GM19372 (cell line): ENCODE data around the gene IRX5.
A peak's percentile ranks its signal among the peaks of the same experiment; 100 is the strongest.

ENCODE experiments used
- ATAC-seq: cut with Tn5 transposase; IDR thresholded peaks from one replicate; pipeline ENCODE4 v1.9.1; 2021; ENCODE audit warnings: mild to moderate bottlenecking, low read depth, moderate library complexity; ENCODE audit not compliant: unreplicated experiment

IRX5 gene

GRCh38 chr16:54929090-54930004, 1.3 kb upstream of the IRX5 start:
- ATAC-seq, result peak; percentile 76

GRCh38 chr16:54930869-54931119, 129 bp downstream of the IRX5 start:
- no peak for ATAC-seq

GRCh38 chr16:54931120-54932014, 702 bp downstream of the IRX5 start:
- ATAC-seq, result no peak

DNA sequence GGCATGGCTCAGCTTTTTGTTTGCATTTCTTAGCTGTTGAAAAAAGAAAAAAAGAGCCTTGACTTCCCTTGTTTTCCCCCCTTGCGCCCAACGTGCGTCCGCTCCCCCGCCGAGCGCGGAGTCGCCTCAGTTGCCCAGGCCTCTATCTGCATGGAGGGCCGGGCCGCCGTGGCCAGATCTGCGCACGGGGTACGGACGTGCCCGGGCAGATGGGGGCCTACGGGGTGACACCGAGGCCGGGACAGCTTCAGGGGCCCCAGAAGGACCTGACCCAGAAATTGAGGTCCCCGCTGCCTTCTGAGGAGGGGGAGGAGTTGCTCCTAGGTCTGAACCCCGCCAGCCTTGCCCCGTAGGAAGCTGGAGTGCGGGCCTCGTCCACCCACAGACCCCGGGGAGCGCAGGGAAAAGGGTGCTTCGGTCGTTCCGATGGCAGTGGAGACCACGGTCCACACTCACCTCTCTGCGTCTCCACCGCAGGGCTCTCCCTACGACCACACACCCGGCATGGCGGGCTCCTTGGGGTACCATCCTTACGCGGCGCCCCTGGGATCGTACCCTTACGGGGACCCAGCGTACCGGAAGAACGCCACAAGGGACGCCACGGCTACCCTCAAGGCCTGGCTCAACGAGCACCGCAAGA, 1.5 kb downstream of the IRX5 start:
- ATAC-seq, result no peak

DNA sequence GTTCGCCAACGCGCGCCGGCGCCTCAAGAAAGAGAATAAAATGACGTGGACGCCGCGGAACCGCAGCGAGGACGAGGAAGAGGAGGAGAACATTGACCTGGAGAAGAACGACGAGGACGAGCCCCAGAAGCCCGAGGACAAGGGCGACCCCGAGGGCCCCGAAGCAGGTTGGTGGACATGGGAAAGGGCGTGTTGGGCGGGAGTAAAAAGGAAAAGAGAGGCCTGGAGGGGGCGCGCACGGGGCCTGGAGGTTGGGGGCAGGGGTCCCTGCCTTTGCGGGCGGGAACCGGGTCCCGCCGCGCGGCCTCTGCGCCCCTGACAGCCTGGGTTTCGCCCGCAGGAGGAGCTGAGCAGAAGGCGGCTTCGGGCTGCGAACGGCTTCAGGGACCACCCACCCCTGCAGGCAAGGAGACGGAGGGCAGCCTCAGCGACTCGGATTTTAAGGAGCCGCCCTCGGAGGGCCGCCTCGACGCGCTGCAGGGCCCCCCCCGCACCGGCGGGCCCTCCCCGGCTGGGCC, 2.1 kb downstream of the IRX5 start:
- no peak for ATAC-seq

DNA sequence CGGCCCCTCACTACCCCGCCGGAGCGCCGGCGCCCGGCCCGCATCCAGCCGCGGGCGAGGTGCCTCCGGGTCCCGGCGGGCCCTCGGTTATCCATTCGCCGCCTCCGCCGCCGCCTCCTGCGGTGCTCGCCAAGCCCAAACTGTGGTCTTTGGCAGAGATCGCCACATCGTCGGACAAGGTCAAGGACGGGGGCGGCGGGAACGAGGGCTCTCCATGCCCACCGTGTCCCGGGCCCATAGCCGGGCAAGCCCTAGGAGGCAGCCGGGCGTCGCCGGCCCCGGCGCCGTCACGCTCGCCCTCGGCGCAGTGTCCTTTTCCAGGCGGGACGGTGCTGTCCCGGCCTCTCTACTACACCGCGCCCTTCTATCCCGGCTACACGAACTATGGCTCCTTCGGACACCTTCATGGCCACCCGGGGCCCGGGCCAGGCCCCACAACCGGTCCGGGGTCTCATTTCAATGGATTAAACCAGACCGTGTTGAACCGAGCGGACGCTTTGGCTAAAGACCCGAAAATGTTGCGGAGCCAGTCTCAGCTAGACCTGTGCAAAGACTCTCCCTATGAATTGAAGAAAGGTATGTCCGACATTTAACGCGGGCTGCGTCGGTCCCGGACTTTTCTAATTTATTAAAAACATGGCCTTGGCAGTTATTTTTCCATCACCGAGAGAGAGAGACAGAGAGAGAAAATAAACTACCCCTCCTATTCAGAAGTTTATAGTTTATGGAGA, 2.8 kb downstream of the IRX5 start:
- no peak for ATAC-seq

DNA sequence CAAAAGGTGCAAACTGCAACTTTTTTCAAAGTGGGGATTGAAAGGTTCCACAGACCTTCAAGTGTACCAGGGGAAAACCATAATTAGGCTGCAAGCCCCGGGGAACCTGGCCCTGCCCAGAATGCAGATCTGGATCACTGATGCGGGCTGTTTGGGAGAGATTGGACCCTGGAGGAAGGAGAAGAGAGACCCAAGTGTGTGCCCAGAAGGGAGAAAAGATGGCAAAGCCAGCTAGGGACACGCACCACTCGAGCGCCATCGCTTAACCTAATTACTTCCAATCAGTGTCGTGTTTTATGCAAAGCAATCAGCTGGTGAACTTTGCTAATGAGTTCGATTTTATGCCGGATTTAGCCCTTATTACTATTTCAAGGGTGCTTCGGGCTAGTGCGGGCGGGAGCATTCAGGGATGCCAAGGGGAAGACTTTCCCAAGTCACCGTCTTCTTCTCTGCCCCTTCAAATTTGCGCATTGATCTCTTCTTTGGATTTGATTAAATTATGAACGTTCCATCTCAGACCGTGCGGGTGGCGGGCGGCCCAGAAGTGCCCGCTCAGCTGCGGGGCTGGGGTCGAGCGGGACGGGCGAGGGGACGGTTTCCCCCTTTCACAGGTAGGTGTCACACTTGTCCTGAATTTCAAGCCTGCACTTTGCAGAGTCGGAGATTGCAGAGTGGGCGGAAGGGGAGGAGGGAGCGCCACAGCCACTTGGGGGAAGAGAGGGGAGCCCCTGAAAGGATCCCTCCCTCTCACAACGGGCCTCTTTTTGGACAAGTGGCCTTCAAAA, 4.0 kb downstream of the IRX5 start:
- ATAC-seq, result no peak

GRCh38 chr16:54935266-54935968, 4.8 kb downstream of the IRX5 start:
- no peak for ATAC-seq

DNA sequence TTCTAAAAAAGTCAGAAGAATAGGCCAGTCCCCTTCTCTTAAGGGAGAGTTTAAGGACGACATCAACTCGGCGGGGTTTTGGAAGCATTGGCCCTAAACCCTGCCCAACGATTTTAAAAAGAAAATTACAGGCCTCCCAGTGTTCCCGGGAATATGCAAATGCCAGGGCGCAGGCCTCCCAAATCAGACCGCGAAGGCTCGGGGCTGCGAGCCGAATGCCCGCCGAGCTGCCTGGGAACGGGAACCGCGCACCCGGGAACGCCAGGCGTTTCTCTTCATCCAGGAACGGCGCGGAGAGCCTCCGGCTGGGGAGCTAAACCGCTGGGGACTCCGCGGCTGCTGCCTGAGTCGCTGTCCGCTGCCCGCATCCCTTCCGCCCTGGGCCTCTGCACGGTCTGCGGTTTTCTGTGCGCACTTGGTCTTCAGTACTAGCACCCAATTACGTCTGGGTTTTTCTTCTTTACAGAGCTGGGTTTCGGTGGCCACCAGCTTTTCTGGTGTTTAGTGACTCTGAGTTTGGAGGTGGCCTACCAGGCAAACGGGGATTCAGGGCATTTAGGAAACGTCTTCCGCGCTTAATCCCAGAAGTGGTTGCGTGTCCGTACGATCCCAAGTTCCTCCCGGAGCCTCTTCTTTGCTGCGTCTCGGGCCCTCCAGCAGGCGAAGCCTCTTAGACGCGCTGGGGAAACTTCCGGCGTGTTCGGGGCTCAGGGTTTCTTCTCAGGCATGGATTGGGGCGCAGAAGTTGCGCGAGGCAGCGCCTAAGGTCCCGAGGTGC, 5.7 kb downstream of the IRX5 start:
- ATAC-seq, result no peak

GRCh38 chr16:54936979-54937670, 6.5 kb downstream of the IRX5 start:
- ATAC-seq, result no peak

- no peak for ATAC-seq
Measured at GRCh38 chr16:54937671-54938211, 7.1 kb downstream of the IRX5 start.

GRCh38 chr16:54938212-54939028, 7.8 kb downstream of the IRX5 start:
- ATAC-seq, result no peak

DNA sequence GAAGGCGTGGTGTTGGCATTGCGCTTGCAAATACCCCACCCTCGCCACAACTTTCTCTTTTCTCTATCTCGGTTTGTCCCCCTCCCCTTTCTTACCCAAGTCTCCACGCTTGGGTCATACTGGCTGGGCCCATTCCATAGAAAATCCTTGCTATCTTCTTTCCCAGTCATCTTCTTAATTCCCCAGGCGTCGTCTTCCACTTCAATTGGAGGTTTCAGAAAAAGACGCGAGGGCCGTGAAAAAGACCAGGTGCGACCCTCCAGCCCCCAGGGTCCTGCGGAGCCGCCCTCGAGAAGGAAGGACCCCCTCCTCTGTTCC, 8.3 kb downstream of the IRX5 start:
- no peak for ATAC-seq

DNA sequence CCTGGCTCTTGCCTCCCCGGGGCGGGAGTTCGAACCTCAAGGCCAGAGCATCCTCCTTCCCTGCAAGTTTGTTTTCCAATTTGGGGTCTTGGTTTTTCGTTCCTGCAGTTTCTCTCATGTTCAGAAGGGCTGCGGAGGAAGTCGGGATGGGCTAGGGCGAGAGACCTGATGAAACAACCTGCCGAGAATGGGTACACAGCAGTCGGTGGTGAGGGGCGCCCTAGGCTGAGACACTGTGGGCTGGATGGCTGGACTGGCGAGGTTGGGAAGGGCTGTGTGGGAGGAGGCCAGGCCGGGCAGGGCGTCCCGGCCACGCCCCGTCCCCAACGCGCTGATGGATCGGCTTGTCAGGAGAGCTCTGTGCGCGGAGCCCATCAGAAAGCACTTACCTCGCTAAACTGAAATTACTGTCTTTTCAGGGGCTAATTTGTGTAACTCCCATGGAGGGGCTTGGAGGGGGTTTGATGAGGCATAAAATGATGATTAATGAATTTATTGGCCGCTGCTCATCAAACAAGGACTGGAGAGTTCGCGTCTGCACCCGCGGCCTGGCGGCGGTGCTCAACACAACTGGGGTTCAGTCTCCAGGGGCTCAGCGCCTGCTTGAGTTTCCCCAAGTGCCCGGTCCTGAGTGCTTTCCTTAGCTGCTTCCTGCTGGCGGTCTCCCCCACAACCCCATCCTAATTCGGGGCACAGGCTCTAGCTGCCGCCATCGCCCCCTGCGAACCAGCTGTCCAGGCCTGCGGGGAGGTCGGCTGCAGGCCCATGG, 9.0 kb downstream of the IRX5 start:
- ATAC-seq, result no peak

DNA sequence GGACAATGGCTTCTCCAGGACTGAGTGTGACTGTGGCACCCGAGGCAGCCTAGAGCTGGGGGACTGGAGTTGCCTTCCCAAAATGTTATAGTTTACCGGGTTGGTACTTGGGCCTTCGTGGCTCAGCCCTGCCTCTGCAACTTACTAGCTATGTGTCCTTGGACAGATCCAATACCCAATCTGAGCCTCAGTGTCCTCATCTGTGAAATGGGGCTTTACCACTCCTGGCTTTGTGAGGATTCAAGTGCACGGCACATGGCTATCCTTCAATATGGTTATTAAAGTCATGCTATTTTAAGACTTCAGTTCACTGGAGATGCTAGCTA, 9.6 kb downstream of the IRX5 start:
- no peak for ATAC-seq

GRCh38 chr16:54942353-54942943, 11.8 kb downstream of the IRX5 start:
- no peak for ATAC-seq
